ENCODE measurements around the gene AKAP5. TPM values are rescaled to one million over a fixed set of nuclear protein-coding genes. Genes with fewer than 3 reads are reported as not detected.

AKAP5 gene
- total and polyA plus RNA-seq, 2 donors from 2014 or later, result 0.71 to 5.1 TPM

DNA sequence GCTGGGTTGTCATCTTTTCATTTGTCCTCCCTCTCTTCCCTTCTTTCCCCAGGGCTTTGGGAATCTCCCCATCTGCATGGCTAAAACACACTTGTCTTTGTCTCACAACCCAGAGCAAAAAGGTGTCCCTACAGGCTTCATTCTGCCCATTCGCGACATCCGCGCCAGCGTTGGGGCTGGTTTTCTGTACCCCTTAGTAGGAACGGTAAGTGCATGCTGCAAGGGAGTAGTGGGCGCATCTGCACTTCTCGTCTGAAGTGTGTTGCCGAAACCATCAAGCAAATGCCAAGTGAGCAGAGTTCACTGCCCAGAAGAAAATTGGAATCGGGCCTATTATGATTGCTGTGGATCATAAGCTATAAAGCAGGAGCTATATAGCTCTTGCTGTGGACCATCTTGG, 10.6 kb upstream of the AKAP5 start:
- Histone ChIP-seq H3K27me3 (ENCODE audit: control insufficient read depth, insufficient read depth, low read length) (no peaks in the 10 kb centered on the region), H3K27ac (ENCODE audit: low read depth in 2 of 2, low read length in 2 of 2) (no peak overlapping the region), H3K36me3 (ENCODE audit: control insufficient read depth in 2 of 3, insufficient read depth in 3 of 3, low read length in 3 of 3) (peaks cover 4 to 33% (median 7%) of the 10 kb centered on the region in 3 donors), H3K9ac (ENCODE audit: low read length in 3 of 3) (no peak overlapping the region), H3K9me3 (ENCODE audit: control insufficient read depth in 2 of 3, insufficient read depth in 1 of 3, low read length in 3 of 3) (no peaks in the 10 kb centered on the region), H3K4me1 (ENCODE audit: control insufficient read depth in 2 of 3, insufficient read depth in 2 of 3, low read depth in 1 of 3, low read length in 3 of 3) (peaks cover 0 to 7% (median 0%) of the 10 kb centered on the region in 3 donors), H3K4me3 (ENCODE audit: low read length in 3 of 3) (no peak overlapping the region)
- DNase-seq (no peak), FAIRE-seq (no peak)
- TF ChIP-seq, protein P1, sequence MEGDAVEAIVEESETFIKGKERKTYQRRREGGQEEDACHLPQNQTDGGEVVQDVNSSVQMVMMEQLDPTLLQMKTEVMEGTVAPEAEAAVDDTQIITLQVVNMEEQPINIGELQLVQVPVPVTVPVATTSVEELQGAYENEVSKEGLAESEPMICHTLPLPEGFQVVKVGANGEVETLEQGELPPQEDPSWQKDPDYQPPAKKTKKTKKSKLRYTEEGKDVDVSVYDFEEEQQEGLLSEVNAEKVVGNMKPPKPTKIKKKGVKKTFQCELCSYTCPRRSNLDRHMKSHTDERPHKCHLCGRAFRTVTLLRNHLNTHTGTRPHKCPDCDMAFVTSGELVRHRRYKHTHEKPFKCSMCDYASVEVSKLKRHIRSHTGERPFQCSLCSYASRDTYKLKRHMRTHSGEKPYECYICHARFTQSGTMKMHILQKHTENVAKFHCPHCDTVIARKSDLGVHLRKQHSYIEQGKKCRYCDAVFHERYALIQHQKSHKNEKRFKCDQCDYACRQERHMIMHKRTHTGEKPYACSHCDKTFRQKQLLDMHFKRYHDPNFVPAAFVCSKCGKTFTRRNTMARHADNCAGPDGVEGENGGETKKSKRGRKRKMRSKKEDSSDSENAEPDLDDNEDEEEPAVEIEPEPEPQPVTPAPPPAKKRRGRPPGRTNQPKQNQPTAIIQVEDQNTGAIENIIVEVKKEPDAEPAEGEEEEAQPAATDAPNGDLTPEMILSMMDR (IDR thresholded peaks at IDR 0.05; ENCODE audit: borderline replicate concordance, extremely low read depth, insufficient read depth), result no peak
- intact Hi-C loops (cut with DNase I), result no loop called here

DNA sequence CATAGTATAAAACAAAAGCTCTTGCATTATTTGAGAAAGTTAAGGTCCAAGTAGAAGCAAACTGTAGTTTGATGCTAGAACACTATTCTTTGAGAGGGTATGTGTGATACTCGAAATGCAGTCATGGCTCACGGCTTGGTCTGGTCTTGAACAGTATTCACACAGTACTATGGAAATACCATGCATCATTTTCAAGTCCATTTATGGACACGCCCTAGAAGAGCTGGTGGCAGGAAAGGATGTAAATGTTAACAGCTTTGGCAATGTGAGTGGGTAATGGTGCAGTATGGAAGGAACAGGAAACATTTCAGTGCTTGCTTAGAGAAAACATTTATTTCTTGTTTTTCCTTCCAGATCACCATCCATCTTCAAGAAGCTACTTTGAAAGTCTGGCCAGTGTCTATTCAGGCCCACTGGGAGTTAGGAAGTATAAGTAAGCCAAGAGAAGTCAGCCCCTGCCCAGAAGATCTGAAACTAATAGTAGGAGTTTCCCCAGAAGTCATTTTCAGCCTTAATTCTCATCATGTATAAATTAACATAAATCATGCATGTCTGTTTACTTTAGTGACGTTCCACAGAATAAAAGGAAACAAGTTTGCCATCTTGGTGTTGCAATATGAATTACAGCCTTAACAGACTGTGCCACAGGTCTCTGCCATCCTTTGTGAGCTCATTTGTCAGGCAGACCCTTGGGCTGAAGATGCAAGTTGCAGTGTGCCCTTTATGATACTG, 5.7 kb upstream of the AKAP5 start:
- Histone ChIP-seq H3K27ac (ENCODE audit: low read depth in 2 of 2, low read length in 2 of 2) (no peak overlapping the region), H3K4me1 (ENCODE audit: control insufficient read depth in 2 of 3, insufficient read depth in 2 of 3, low read depth in 1 of 3, low read length in 3 of 3) (peaks cover 0 to 7% (median 2%) of the 10 kb centered on the region in 3 donors), H3K9me3 (ENCODE audit: control insufficient read depth in 2 of 3, insufficient read depth in 1 of 3, low read length in 3 of 3) (no peaks in the 10 kb centered on the region), H3K27me3 (ENCODE audit: control insufficient read depth, insufficient read depth, low read length) (no peaks in the 10 kb centered on the region), H3K36me3 (ENCODE audit: control insufficient read depth in 2 of 3, insufficient read depth in 3 of 3, low read length in 3 of 3) (peaks cover 2 to 18% (median 4%) of the 10 kb centered on the region in 3 donors), H3K4me3 (ENCODE audit: low read length in 3 of 3) (no peak overlapping the region), H3K9ac (ENCODE audit: low read length in 3 of 3) (no peak overlapping the region)
- intact Hi-C loops (cut with DNase I), result no loop called here
- TF ChIP-seq, protein P1 (IDR thresholded peaks at IDR 0.05; ENCODE audit: borderline replicate concordance, extremely low read depth, insufficient read depth), result no peak
- no peak for FAIRE-seq
- no peak for DNase-seq

DNA sequence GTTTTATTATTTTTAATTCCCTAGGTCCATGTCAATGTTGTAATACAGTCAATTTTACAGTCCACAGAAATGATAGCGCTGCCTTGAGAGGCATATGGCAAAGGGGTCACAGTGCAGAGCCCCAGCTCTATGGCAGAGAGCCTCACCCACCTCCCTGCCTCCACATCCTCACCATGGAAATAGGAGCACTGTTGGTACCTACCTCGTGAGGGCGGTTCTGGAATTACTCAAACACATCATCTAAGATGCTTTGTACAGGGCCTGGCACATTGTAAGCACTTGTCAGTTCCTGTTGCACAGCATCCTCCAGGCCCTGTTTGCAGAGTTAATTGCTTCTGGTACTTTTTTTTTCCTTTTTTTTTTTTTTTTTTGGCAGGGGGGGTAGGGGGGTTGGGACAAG, 4.1 kb upstream of the AKAP5 start:
- no peak overlapping the region for H3K27ac ChIP-seq (ENCODE audit: low read depth in 2 of 2, low read length in 2 of 2)
- no peaks in the 10 kb centered on the region for H3K9me3 ChIP-seq (ENCODE audit: control insufficient read depth in 2 of 3, insufficient read depth in 1 of 3, low read length in 3 of 3)
- FAIRE-seq (no peak), DNase-seq (no peak)
- no peaks in the 10 kb centered on the region for H3K27me3 ChIP-seq (ENCODE audit: control insufficient read depth, insufficient read depth, low read length)
- TF ChIP-seq, protein P1 (IDR thresholded peaks at IDR 0.05; ENCODE audit: borderline replicate concordance, extremely low read depth, insufficient read depth), result no peak
- no peak overlapping the region for H3K4me3 ChIP-seq (ENCODE audit: low read length in 3 of 3)
- H3K4me1 ChIP-seq (ENCODE audit: control insufficient read depth in 2 of 3, insufficient read depth in 2 of 3, low read depth in 1 of 3, low read length in 3 of 3), result peaks cover 0 to 5% (median 0%) of the 10 kb centered on the region in 3 donors
- intact Hi-C loops (cut with DNase I), result no loop called here
- peaks cover 0 to 4% (median 2%) of the 10 kb centered on the region in 3 donors for H3K36me3 ChIP-seq (ENCODE audit: control insufficient read depth in 2 of 3, insufficient read depth in 3 of 3, low read length in 3 of 3)
- no peak overlapping the region for H3K9ac ChIP-seq (ENCODE audit: low read length in 3 of 3)
